GM18526 (cell line): ENCODE measurements around the gene JAKMIP3.

Experiments used
- POLR2A ChIP-seq: IDR thresholded peaks from 3 replicates; pipeline ENCODE4 v1.6.1; 2011; ENCODE audit not compliant: insufficient read length; ENCODE audit errors: extremely low read depth

JAKMIP3 gene

DNA sequence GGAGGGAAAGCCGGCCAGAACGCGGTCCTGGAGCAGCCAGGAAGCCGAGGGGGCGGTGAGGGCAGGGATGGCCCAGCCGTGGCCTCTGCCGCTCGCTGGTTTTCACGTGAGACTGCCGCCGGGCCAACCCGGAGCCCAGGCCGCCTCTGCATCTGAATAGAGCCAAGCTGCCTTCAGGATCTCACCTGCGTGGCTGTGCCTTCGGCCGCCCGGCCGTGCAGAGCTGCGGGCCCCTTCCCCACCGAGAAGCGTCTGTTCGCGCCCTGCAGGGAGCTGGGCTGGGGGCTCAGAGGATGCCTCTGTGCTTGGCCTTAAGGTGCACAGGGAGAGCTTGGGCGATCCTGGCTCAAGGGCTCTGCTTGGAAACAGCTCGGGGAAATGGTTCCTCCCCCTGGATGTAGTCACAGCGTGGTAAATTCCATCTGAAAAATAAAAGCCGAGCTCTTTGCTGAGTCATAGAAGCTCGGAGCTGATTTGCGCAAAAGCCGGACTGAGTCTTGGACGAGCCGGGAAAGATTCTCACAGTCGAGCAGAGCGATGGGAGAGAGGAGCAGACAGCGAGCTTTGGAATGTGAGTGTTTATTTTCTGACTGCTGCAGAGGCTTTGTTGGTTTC is at the start of gene JAKMIP3:
Gene JAKMIP3 (plus strand): TSS at position 456 of the 615 bp plus-strand sequence. CDS start 38,863 bp downstream, outside the sequence.
- TF ChIP-seq POLR2A: no peak

DNA sequence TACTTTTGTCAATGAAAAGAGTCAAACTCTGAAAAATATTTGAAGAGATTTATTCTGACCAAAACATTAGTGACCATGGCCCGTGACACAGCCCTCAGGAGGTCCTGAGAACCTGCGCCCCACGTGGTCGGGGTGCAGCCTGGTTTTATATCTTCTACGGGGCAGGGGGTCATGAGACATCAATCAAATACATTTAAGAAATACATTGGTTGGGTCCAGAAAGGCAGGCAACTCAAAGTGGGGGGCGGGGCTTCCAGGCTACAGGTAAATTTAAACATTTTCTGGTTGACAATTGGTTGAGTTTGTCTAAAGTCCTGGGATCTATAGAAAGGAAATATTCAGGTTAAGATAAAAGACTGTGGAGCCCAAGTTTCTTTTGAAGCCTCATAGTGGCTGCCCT is 49.2 kb upstream of the JAKMIP3 start:
- no peak for TF ChIP-seq POLR2A

DNA sequence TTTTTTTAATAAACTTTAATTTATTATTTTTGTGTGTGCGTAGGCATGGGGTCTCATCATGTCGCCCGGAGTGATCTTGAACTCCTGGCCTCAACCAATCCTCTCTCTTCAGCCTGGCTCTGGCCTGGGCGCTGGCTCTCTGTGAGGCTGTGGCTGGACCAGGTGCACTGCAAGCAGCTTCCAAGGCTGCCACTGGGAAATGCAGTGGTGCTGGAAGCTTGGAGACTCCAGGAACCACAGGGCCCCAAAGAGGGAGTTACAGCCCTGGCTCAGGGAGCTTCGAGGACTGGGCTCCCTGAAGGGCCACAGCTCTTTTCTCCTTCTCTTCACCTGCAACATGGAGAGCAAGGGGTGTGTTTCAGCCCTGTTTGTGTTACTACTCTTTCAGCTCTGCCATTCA is 47.3 kb upstream of the JAKMIP3 start:
- no peak for TF ChIP-seq POLR2A

DNA sequence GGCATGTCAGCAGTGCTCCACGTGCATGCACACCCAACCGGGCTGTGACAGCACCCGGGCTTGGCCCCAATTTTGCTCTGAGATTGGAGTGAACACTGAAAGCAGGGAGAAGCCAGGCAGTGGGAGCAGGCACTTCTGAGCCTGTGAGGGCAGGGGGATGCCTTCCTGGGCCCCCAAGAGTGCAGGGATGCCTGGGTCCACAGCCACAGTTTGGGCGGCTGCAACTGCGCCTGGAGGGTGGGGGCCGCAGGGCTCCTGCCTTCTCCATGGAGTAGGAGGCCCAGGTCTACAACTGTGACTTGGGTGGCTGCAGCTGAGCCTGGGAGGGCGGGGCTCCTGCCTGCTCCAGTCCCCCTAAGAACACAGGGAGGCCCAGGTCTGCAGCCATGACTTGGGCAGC is 46.4 kb upstream of the JAKMIP3 start:
- TF ChIP-seq POLR2A: no peak

DNA sequence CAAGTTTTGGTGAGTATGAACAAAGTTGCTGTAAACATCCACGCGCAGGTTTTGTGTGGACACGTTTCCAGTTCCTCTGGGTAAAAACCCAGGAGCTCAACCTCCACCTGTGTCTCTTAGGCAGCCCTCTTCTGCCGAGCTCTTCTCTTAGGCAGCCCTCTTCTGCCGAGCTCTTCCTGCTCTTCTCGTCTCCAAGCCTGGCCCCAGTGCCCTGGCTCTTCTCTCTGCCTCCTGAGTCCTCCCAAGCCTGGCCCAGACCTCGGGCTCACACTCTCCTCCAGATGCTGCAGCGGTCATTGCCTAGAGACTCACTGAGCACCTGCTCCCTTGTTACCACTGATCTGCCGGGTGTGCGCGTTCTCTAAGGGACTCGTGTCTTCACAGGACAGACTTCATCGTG is 45.3 kb upstream of the JAKMIP3 start:
- no peak for TF ChIP-seq POLR2A

DNA sequence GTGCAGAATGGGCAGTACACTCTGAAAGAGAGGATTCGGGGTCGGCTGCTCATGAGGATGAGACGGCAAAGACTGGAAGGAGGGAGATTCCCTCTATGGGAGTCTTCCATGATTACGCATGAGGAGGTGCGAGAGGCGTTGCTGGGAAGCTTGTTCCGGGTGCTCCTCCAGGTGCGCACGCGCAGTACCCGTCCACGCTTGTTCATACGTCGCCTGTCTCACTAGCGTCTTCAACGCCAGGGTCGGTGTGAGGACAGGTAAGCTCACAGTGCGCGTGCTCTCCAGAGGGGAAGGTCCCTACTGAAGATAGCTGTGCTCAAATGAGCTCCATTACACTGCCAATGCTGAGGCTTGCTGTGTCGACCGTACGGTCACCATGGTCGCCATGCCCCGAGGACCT is 44.7 kb upstream of the JAKMIP3 start:
- TF ChIP-seq POLR2A: no peak

DNA sequence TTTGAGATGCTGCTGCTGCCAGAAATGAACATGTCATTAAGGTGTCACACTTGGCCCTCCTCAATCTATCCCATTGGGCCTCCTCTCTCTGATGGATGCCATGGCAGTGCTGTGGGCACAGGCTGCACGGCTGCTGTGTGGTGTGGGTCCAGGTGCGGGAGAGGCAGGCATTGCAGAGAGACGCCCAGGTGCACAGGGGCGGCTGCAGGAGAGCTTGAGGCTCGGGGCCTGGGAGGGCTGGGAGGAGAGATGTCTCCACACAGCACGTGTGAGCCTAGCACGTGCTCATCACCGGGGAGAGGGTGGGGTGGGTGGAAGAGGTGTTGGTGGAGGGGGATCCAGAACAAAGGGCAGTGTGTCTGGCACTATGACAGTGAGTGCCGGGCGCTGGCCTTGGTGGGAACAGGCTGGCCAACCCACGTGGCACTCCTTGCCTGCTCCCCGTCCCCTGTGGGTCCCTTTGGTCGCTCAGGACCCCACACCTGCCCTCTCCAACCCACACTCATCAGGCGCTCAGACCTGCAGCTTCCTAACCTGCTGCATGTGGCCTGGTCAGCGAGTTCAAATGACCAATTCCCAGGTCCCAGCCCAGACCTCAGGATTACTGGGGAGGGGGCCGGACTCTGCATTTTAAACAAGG is 44.1 kb upstream of the JAKMIP3 start:
- TF ChIP-seq POLR2A: no peak

DNA sequence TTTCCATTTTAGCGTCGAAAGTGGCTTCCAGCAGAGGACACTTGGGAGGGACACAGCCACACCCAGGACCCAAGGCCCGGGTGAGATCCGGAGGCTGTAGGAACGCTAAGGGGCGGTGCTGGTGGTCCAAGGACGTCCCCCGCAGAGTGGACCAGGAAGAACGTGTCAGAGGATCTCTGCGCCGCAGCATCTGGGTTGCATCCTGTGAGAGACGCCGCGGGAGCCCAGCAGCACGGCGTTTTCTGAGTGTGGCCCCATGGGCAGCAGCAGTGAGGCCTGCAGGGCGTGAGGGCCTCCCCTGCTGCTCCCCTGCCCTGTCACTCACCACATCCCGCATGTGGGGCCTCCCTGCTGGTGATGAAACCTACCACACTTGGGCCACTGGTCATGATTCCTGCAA is 43.5 kb upstream of the JAKMIP3 start:
- TF ChIP-seq POLR2A: no peak

DNA sequence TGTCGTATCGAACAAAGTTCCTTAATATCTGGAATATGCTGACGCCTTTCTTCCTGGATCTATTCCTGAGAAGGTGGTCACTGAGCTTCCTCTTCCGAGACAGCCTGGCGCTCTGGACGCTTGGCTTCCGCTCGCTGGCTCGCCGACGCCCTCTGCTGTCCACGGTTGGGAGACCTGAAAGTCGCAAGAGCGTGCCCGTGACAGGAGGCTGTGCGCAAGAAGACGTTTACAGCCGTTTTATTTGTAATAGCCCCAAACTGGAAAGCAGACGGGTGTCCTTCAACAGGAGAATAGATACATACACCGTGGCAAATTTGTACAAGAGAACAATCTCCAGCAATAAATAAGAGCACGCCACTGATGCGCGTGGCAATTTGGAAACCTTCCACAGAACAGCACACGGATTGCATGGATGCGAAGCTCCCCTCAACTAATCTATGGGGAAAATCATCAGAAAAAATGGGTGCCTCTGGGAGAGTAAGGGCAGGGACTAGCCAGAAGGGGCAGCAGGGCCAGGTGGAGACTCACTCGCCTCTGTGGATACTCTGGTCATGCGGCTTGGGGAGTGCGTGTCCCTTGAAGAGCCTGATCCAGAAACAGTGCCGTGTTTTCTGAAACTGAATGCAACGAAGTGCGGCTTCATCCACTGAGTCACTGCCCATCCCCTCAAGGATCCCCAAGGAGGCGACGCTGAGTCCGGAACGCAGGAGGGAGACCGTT is 42.5 kb upstream of the JAKMIP3 start:
- TF ChIP-seq POLR2A: no peak

DNA sequence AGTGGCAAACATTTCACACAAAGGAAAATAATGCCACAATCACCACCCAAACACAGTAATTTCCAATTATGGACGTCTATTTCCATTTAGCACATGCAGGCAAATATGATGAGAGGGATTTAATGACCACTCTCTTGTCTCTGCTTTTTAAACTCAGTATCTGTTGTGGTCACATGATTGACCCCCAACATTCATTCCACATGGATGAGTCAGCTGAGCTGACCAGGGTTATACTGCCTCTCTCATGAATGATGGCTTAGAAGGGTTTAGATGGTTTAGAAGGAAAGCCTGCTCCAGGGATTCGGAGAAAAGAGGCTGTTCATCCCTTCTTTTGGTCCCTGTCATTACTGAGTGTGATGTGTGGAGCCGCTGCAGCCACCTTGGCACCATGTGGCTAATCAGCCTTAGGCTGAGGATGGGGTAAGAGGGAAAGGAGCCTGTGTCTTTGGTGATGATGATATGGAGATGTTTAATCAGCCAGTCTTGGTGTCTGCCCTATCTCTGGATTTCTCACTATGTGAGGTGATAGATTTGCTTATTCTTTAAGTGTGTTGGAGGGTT is 38.2 kb upstream of the JAKMIP3 start:
- TF ChIP-seq POLR2A: no peak

DNA sequence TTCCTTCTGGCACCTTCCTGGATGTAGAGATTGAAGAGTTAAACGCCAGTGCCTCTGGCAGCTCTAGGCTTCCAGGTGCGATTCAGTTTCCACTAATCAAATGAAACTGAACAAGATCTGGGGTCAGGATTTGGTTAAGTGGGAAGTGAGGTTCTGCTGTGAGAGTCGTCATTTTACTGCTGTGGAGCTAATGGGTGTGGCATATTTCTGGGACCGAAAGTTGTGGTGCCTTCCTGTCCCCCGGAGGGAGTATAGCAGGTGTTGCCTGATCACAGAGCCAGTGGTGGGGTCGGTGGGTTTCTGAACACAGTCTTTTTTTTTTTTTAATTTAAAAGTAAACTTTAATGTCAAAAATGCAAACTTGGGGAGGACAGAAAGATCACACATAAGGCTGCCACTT is 37.0 kb upstream of the JAKMIP3 start:
- no peak for TF ChIP-seq POLR2A

DNA sequence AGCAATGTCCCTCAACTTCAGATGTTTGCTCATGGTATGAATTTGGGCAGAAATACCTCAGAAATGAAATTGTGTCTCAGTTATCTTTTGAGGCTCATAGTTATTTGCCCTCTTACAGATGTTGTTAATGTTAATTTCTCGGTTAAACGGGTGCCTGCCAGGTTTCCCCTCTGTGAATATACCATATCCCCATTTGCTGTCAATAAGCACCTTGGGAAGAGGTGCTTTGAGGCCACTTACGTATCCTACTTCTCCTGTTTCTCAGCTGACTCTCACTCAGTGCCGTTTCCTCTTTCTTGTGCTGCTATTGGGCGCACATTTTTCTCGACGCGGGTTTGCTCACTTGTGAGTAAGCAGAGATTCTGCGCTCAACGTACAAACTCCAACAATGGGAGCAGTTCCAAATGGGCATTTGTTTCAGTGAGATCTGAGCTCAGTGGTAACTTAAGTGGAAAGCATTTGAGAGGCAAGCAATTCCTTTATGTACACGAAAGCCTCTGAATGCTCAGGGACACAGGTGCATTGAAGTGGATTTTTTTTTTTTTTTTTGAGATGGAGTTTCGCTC is 34.8 kb upstream of the JAKMIP3 start:
- TF ChIP-seq POLR2A: no peak

DNA sequence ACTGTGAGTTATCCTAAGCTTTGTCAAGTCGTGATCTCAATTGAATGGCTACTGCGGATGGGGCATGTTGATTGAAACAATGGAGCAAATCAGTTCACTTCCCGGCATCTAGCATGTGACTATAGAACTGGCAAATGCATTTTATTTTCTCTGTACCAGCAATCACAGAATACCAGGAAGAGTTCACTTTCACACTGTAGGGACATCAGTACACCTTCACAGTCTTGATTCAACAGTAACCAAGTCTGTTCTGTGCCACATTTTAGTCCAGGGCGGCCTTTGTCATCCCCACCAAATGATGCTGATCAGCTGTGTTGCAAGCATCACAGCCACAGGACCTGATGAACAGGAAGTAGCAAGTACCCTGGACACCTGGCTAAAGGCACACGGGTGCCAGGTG is 32.1 kb upstream of the JAKMIP3 start:
- no peak for TF ChIP-seq POLR2A

DNA sequence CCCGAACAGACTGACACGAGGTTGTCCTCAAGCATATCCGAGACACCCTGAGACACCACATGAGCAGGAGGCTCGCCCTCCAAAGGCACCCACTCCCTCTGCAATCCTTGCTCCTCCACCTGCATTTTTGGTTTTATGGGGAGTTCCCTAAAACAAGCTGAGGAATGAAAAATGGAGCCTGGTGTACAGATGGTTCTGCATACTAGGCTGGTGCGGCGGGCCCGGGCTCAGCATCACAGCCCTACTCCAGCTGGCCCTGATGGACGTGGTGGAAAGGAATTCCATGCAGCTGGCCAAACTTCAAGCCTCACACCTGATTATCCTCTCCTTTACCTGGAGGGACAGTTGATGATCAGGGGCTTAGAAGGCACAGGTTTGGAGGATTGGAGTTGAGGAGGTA is 30.3 kb upstream of the JAKMIP3 start:
- TF ChIP-seq POLR2A: no peak

DNA sequence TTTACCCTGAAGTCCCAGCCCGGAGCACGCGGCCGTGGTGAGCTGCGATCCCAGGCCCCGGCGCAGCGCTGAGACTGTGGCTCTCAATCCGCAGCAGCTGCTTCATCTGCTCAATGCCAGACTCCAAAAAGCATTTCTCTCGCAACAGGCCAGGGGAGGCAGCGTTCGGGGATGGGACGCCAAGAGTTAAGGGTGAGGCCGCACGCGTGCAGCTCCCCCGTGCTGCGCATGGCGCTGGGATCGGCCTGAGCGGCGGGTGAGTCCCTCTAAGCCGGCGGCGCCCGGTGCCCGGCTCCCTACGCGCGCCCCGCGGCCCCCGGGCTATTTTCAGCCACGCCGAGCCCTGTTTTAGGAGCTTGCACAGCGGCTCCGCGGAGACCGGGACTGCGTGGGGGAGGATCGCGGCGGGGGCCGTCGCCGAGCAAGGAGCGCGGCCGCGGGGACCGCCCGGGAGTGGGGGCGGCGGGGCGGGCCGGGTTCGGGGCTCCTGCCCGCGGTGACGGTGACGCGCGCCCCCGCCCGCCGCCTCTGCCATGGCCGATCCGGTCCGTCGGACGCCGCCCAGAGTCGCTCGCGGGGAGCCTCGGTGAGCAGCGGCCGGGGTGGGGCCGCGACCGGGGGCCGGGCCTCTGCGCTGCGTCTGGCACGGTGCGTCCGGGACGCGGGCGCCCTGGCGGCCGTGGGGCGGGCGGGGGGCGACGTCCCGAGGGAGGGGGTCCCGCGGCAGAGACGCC is 29.4 kb upstream of the JAKMIP3 start:
- TF ChIP-seq POLR2A: no peak

DNA sequence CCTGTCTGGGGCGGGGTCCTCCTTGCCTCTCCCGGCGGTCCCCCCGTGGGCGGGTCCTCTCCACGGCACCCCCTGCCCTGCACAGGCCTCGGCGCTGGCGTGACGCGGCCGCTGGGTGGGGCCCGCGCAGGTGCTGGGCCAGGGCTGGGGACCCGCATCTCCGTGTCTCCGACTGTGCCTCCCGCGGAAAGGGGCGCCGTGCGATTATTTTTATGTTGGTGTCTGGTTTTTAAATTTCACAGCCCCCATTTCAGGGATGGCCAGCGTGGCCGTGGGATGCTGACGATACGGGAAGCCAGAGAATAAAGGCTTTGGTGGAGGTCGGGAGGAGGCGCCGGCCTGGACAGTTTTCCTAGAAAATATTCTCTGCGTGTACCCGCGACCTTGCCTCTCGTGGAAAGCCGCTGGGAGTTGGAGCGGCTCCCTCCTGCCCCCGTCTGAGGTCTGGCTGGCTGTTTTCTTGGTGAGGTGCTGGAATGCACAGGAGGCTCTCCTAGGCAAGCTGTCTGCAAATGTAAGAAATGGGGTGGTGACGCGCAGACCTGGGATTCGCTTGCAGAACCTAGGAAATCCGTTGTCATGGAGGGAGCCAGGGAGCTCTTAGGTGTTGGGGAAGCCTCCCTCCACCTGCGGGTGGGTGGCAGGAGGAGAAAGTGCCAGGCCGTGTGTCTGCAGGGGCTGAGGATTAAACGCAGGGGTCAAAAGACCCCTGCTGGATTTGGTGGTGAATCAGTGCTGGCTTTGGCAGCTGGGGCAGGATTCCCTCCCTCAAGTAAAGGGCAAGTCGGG is 28.7 kb upstream of the JAKMIP3 start:
- no peak for TF ChIP-seq POLR2A
